Small intestine (tissue), 7 donors: Measurements from ENCODE around the gene GUF1. TPM values are rescaled to one million over a fixed set of nuclear protein-coding genes. Genes with fewer than 3 reads are reported as not detected.

ENCODE experiments used
- DNase-seq, 2 donors: peaks; one replicate each; pipeline versions ENCODE4 v3.0.0 to v3.0.0-alpha.2; 2013
- FAIRE-seq: peaks from 2 replicates; lab custom pipeline; 2012; peaks lifted over from hg19 to GRCh38; lab: Jason Lieb, UNC
- H3K27ac ChIP-seq, 3 donors: one replicate each; pipeline ENCODE4 v1.5.1; 2013; ENCODE audit warnings: low read length in 2 of 3, mild to moderate bottlenecking in 2 of 3, control low read depth in 1 of 3, inconsistent platforms in 1 of 3, low read depth in 1 of 3, moderate library complexity in 1 of 3
- H3K27me3 ChIP-seq, 3 donors: one replicate each; pipeline ENCODE4 v1.6.1; 2013; ENCODE audit warnings: low read length in 3 of 3, inconsistent platforms in 1 of 3; ENCODE audit not compliant: control insufficient read depth in 3 of 3, insufficient read depth in 3 of 3
- H3K36me3 ChIP-seq, 3 donors: one replicate each; pipeline ENCODE4 v1.6.1; 2013; ENCODE audit warnings: low read length in 3 of 3, inconsistent platforms in 1 of 3, low read depth in 1 of 3, mild to moderate bottlenecking in 1 of 3, moderate library complexity in 1 of 3; ENCODE audit not compliant: control insufficient read depth in 3 of 3, insufficient read depth in 2 of 3
- H3K4me1 ChIP-seq, 3 donors: one replicate each; pipeline ENCODE4 v1.6.1; 2013; ENCODE audit warnings: low read length in 2 of 3, inconsistent platforms in 1 of 3, low read depth in 1 of 3, mild to moderate bottlenecking in 1 of 3, moderate library complexity in 1 of 3; ENCODE audit not compliant: control insufficient read depth in 3 of 3, insufficient read depth in 2 of 3
- H3K4me3 ChIP-seq, 3 donors: one replicate each; pipeline ENCODE4 v1.5.1; 2013; ENCODE audit warnings: low read length in 3 of 3, control low read depth in 1 of 3, inconsistent platforms in 1 of 3, low read depth in 1 of 3, mild to moderate bottlenecking in 1 of 3, moderate library complexity in 1 of 3
- H3K9me3 ChIP-seq, 2 donors: one replicate each; pipeline ENCODE4 v1.6.1; 2013; ENCODE audit warnings: low read depth in 1 of 2, low read length in 1 of 2; ENCODE audit not compliant: control insufficient read depth in 2 of 2, insufficient read depth in 1 of 2
- WGBS, 3 donors: extraction: QIAGEN DNeasy Blood & Tissue Kit; methylation state at CpG; one replicate each; pipeline ENCODE4 v1.1.7; 2013; 5-methylcytosine and 5-hydroxymethylcytosine counted together
- polyA plus RNA-seq, 4 donors: library from polyadenylated mRNA; stranded (reverse) in 3 of 4; unstranded in 1 of 4; fragments of 200-250 nt in 3 of 4; fragments of 120-200 nt in 1 of 4; gene quantifications; one replicate each; pipeline versions ENCODE4 v1.2.1 to v1.2.3, GENCODE V29; 2013
- donor health status: healthy with polysubstance abuse.
- donor health status: control.
- donor health status: control.
- donor health status: Bipolar disorder and iron deficiency.
- donor health status: healthy.

The GUF1 gene
- polyA plus RNA-seq, 4 donors: 13.5 to 29.3 (median 15.0) TPM

GRCh38 chr4:44738615-44739014 is 60.4 kb downstream of the GUF1 start:
- 37 to 59% (median 39%) methylated on average over 2 of the region's 2 CpGs for WGBS, 3 donors
- Histone ChIP-seq H3K9me3 (no peaks in the 10 kb centered on the region), H3K27ac (no peak overlapping the region), H3K4me3 (no peak overlapping the region), H3K4me1 (no peaks in the 10 kb centered on the region), H3K27me3 (no peaks in the 10 kb centered on the region), H3K36me3 (no peaks in the 10 kb centered on the region)
- FAIRE-seq (no peak), DNase-seq (no peak)

GRCh38 chr4:44740201-44740600 is 62.0 kb downstream of the GUF1 start:
- Histone ChIP-seq H3K4me1 (no peaks in the 10 kb centered on the region), H3K27me3 (no peaks in the 10 kb centered on the region), H3K27ac (no peak overlapping the region), H3K4me3 (no peak overlapping the region), H3K36me3 (no peaks in the 10 kb centered on the region), H3K9me3 (no peaks in the 10 kb centered on the region)
- 70 to 87% (median 85%) methylated on average over 2 of the region's 2 CpGs for WGBS, 3 donors
- no peak for FAIRE-seq
- no peak for DNase-seq

Other genes with a start within 250 kb of the GUF1 start
- under 1 TPM in 1 of 4 donors, not detected in 3; 0.07 TPM for gene KCTD8, start 229.6 kb upstream of the GUF1 start, polyA plus RNA-seq
- gene YIPF7, start 26.8 kb upstream of the GUF1 start, polyA plus RNA-seq: under 1 TPM in 1 of 4 donors, not detected in 3; 0.09 TPM
- 10 to 100 TPM in 1 of 4 donors, 1 to 10 TPM in 3; 6.5 to 14.5 (median 8.7) TPM for gene GNPDA2, start 48.1 kb downstream of the GUF1 start, polyA plus RNA-seq